Measurements from ENCODE around the gene PITPNB.

PITPNB gene

DNA sequence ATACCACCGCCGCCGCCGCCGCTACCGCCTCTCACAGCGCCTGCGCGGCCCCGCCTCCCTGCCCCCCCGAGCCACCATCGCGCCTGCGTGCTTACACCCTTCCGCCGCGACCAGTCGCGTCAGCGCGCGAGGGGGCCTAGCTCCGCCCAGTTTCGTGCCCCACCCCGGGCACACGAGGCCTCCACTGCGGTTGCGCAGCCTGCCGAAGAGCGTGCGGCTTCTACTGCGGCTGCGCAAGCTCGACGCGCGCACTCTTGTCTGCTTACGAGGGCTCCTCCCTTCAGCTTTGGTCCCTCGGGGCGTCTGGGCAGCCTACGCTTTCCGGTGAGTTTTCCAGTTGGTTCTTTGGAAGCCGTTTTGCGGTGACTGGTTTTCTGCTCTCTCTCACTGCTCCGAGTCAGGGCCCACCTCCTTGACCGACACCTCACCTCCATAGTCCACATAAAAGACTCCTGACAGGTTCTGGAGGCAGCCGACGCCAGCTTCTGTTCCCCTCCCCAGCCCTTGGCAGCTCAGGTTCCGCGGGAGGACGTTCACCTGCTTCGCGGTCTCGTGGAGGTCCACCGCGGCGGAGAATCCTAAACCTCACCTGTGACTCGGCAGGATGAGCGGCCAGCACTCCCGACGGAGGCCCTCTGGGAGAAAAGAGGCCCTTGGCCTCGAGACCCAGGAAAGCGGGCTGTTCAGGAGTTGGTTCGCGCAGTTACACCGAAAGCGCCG, at the start of gene PITPNB:
Gene PITPNB (minus strand): TSS at position 35 of the 720 bp plus-strand sequence. CDS start 65 bp downstream, outside the sequence.
- TF ChIP-seq, protein P1, sequence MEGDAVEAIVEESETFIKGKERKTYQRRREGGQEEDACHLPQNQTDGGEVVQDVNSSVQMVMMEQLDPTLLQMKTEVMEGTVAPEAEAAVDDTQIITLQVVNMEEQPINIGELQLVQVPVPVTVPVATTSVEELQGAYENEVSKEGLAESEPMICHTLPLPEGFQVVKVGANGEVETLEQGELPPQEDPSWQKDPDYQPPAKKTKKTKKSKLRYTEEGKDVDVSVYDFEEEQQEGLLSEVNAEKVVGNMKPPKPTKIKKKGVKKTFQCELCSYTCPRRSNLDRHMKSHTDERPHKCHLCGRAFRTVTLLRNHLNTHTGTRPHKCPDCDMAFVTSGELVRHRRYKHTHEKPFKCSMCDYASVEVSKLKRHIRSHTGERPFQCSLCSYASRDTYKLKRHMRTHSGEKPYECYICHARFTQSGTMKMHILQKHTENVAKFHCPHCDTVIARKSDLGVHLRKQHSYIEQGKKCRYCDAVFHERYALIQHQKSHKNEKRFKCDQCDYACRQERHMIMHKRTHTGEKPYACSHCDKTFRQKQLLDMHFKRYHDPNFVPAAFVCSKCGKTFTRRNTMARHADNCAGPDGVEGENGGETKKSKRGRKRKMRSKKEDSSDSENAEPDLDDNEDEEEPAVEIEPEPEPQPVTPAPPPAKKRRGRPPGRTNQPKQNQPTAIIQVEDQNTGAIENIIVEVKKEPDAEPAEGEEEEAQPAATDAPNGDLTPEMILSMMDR (IDR thresholded peaks at IDR 0.05; ENCODE audit: insufficient read depth, low read depth, low read length, missing control alignments), result no peak
- DNase-seq (ENCODE audit: low read depth), result peak; percentile 98

DNA sequence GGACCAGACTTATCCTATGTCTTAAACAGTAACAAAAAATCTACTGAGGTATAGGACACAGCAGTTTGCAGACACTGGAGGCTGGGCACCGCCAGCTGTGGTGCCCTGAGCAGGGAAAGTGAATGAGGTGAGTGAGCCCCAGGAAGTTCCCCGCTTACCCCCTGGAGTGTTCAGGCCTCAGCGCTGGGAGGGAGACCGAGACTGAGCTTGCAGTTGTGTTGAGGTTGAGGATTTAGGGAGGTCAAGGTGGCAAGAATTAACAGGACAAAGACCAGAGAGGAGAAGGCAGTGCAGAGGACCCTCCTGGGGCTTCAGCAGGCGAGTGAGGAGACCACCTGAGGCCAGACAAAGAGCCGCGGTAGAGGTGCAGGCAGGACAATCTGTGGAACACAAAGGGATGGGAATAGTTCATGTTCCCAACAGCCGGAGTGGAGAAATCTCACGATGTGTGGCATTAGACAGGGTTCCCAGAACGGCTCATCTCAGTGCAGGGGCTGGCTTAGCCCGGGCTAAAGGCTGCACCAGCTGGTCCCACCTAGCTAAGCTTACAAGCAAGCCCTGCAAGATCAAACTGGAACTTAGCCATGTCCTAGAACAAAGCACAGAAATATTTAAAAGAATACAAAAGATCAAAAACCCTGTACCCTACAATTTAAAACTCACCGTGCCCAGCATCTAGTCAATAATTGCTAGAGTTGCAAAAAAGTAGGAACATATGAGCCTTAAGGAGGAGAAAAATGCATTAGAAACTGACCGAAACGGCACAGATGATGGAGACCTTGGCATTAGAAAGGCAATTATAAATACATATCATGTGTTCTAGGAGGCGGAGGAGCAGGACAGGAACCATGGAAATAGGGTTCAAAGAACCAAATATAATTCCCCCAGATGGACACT, 47.4 kb upstream of the PITPNB start:
- DNase-seq (ENCODE audit: low read depth), result no peak
- TF ChIP-seq, protein P1 (IDR thresholded peaks at IDR 0.05; ENCODE audit: insufficient read depth, low read depth, low read length, missing control alignments), result no peak
- H3K4me3 ChIP-seq (ENCODE audit: low read length), result no peak overlapping the region

More for the DNA sequence above, at the start of gene PITPNB:
- peak within 1 kb of the TSS; percentile 85 for H3K4me3 ChIP-seq (ENCODE audit: low read length)

DNA sequence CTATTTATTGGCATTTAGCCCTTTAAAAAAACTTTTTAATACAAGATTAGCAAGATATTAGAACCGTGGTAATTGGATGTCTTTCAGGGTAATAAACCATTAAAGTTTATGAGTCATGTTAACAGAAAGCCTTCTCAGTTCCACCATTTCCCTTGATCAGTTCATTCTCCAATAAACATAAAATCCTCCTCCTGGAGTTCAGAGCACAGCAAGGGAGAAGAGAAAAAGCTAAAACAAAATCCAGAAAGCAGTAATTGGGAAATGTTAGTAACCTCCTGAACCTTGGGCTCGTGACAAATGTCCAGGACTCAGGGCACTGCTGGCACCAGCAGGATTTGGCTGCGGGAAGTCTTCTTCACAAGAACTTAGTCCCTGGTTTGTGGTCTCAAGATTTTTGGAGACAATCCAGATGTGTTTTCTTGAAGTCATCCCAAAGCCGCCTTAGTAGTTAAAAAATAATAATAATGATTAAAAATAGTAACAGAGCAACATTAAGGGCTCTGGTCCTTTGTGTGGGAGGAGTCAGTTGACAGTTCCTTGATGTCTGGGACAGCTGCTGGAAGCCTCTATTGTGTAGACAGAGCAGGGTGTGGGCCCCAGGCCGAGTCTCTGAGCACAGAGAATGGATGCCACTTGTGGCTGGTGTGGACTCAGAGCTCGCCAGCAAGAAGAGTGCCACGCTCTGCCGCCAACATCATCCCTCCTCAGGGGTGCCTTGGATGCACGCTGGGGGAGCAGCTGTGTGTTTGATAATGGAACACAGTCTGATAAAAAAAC, 43.4 kb upstream of the PITPNB start:
- H3K4me3 ChIP-seq (ENCODE audit: low read length), result no peak overlapping the region
- no peak for DNase-seq (ENCODE audit: low read depth)
- TF ChIP-seq, protein P1 (IDR thresholded peaks at IDR 0.05; ENCODE audit: insufficient read depth, low read depth, low read length, missing control alignments), result no peak

DNA sequence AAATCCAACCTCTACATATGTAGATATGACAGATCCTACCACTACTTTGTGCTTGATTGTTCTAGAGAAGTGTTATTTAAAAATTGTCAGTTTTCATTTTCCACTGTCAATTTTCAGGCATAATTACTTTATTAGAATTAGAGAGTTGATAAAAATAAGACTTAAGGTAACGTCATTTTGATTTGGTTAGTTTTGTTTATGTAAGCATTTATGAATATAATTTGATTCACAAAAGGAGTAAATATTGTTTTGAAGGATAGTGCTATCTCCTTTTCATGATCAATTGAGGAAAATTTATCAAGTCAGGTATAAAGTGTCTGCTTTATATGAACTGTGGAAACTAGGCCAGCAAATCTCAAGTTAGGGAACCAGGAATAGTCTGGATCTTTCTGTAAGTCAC, 42.6 kb upstream of the PITPNB start:
- no peak for DNase-seq (ENCODE audit: low read depth)
- H3K4me3 ChIP-seq (ENCODE audit: low read length), result no peak overlapping the region
- TF ChIP-seq, protein P1 (IDR thresholded peaks at IDR 0.05; ENCODE audit: insufficient read depth, low read depth, low read length, missing control alignments), result no peak

DNA sequence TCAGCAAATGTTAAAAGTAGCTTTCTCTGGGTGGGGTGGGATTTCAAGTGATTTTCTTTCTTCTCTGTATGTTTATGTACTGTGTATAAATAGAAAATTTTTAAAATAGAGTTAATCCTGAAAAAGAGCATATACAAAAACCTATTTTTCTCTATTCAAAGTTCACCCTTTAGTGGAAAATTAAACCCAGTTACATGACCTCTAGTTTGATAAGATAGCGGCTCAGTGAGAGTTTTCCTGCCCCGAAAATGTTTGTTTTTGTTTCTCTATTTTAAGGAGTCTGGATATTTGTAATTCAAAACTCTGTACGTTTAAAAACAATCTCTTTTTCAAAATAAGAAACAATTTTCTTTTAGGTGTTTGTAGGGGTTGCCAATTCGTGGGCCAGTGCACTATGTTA, 42.1 kb upstream of the PITPNB start:
- TF ChIP-seq, protein P1 (IDR thresholded peaks at IDR 0.05; ENCODE audit: insufficient read depth, low read depth, low read length, missing control alignments), result no peak
- no peak for DNase-seq (ENCODE audit: low read depth)
- H3K4me3 ChIP-seq (ENCODE audit: low read length), result no peak overlapping the region

DNA sequence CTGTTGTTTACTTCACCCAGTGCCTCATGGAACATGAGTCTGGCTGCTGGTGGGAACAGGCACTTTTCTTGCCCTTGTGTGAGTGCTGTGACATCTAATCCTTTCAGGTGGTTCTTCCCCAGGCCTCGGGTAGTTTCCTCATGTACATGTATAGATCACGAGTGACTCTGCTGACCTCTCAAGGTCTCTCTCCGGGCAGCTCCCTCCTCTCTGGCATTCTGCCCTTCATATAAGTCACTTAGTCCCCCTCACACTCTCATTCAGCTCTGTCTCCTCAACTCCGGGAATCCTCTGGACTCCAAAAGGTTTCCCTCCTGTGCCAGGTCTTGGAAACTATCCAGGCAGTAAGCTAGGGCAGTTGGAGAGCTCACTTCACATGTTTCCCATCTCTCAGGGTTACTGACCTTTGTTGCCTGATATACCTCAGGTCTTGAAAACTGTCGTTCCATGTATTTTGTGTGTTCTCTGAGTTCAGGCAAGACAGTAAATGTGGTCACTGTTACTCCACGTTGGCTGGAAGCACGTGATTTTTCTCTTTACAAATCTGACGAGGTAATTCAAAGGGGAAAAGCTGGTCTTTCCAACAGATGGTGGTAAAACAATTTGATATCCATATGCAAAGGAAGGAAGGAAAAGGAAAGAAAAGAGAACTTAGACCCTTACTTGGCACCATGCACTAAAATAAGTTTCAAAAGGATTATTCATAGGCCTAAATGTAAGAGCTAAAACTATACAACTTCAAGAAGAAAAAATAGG, 40.5 kb upstream of the PITPNB start:
- TF ChIP-seq, protein P1 (IDR thresholded peaks at IDR 0.05; ENCODE audit: insufficient read depth, low read depth, low read length, missing control alignments), result no peak
- H3K4me3 ChIP-seq (ENCODE audit: low read length), result no peak overlapping the region
- DNase-seq (ENCODE audit: low read depth), result no peak

Data from epithelial cell of esophagus (primary cell).